ENCODE data around the gene CEMIP.

GRCh38 chr15:80735344-80735743, 43.8 kb upstream of the CEMIP start:
- TF ChIP-seq, protein P1, sequence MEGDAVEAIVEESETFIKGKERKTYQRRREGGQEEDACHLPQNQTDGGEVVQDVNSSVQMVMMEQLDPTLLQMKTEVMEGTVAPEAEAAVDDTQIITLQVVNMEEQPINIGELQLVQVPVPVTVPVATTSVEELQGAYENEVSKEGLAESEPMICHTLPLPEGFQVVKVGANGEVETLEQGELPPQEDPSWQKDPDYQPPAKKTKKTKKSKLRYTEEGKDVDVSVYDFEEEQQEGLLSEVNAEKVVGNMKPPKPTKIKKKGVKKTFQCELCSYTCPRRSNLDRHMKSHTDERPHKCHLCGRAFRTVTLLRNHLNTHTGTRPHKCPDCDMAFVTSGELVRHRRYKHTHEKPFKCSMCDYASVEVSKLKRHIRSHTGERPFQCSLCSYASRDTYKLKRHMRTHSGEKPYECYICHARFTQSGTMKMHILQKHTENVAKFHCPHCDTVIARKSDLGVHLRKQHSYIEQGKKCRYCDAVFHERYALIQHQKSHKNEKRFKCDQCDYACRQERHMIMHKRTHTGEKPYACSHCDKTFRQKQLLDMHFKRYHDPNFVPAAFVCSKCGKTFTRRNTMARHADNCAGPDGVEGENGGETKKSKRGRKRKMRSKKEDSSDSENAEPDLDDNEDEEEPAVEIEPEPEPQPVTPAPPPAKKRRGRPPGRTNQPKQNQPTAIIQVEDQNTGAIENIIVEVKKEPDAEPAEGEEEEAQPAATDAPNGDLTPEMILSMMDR (IDR thresholded peaks at IDR 0.05): no peak
- TF ChIP-seq ZFX (IDR thresholded peaks at IDR 0.05; ENCODE audit: borderline replicate concordance): no peak
